Cardiac muscle cell (in vitro differentiated cells and primary cell): ENCODE measurements around the gene CDC42SE2. TPM values are rescaled to one million over a fixed set of nuclear protein-coding genes. Genes with fewer than 3 reads are reported as not detected.

Source experiments
- DNase-seq, 2 donors: peaks; one replicate each; pipeline versions ENCODE4 v3.0.0 to v3.0.0-alpha.2; 2010 to 2017; ENCODE audit warnings: low read depth in 1 of 2, low spot score in 1 of 2
- H3K27ac ChIP-seq: fragments of 200-600 bp; sonication (generic); 2 replicates; pipeline ENCODE4 v1.5.1; 2016
- H3K27me3 ChIP-seq: fragments of 200-600 bp; sonication (generic); 2 replicates; pipeline ENCODE4 v1.6.0; 2016; ENCODE audit warnings: control low read depth
- H3K36me3 ChIP-seq: fragments of 200-600 bp; sonication (generic); 2 replicates; pipeline ENCODE4 v1.5.1; 2016; ENCODE audit warnings: control low read depth
- H3K4me1 ChIP-seq: fragments of 200-600 bp; sonication (generic); 2 replicates; pipeline ENCODE4 v1.8.1; 2017; ENCODE audit warnings: low read depth, mild to moderate bottlenecking, mixed run types
- H3K4me3 ChIP-seq: fragments of 200-600 bp; sonication (generic); 2 replicates; pipeline ENCODE4 v1.5.1; 2016; ENCODE audit warnings: mild to moderate bottlenecking
- H3K9me3 ChIP-seq: fragments of 200-600 bp; sonication (generic); 2 replicates; pipeline ENCODE4 v1.5.1; 2017; ENCODE audit warnings: low read depth, mild to moderate bottlenecking, control low read depth
- polyA plus RNA-seq: library from polyadenylated mRNA; unstranded; fragments of >200 nt; fragmentation: Nextera tagmentation; extraction: Ambion mirVana; gene quantifications from 2 replicates; pipeline ENCODE4 v1.2.1, GENCODE V29; 2016
- total RNA-seq: library from RNA; depleted of rRNA; stranded (reverse); fragments of >200 nt; gene quantifications from 2 replicates; pipeline ENCODE4 v1.2.3, GENCODE V29; 2016
- TF ChIP-seq, protein P1 (sequence below): IDR thresholded peaks from 2 replicates; pipeline ENCODE4 v1.5.1; 2012; ENCODE audit warnings: low read depth, mild to moderate bottlenecking, low read length

CDC42SE2 gene
- total and polyA plus RNA-seq, 2 experiments from 2014 or later: 15.2 to 24.1 TPM

DNA sequence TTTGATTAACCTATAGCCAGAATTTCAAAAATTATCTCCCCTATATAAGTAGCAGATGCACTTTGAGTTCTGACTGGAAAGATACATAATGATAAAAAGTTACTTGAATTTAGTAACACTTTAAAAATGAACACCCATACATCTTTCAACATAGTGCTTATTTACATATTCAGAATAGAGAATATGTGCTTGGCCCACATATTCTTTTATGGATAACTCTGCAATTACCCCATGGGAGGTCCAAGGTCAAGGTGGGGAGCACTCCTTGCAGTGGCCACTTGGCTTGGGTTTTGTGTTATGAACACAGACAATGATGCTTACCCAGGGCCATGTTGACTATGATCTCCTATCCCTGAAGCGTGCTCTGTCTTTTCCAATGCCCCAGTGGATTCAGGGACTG lies 169.3 kb downstream of the CDC42SE2 start:
- no peak overlapping the region for H3K4me3 ChIP-seq
- no peaks in the 10 kb centered on the region for H3K9me3 ChIP-seq
- DNase-seq: no peak
- H3K4me1 ChIP-seq: no peaks in the 10 kb centered on the region
- TF ChIP-seq, protein P1, sequence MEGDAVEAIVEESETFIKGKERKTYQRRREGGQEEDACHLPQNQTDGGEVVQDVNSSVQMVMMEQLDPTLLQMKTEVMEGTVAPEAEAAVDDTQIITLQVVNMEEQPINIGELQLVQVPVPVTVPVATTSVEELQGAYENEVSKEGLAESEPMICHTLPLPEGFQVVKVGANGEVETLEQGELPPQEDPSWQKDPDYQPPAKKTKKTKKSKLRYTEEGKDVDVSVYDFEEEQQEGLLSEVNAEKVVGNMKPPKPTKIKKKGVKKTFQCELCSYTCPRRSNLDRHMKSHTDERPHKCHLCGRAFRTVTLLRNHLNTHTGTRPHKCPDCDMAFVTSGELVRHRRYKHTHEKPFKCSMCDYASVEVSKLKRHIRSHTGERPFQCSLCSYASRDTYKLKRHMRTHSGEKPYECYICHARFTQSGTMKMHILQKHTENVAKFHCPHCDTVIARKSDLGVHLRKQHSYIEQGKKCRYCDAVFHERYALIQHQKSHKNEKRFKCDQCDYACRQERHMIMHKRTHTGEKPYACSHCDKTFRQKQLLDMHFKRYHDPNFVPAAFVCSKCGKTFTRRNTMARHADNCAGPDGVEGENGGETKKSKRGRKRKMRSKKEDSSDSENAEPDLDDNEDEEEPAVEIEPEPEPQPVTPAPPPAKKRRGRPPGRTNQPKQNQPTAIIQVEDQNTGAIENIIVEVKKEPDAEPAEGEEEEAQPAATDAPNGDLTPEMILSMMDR: no peak
- no peak overlapping the region for H3K27ac ChIP-seq
- peaks cover 40% of the 10 kb centered on the region for H3K36me3 ChIP-seq
- no peaks in the 10 kb centered on the region for H3K27me3 ChIP-seq

DNA sequence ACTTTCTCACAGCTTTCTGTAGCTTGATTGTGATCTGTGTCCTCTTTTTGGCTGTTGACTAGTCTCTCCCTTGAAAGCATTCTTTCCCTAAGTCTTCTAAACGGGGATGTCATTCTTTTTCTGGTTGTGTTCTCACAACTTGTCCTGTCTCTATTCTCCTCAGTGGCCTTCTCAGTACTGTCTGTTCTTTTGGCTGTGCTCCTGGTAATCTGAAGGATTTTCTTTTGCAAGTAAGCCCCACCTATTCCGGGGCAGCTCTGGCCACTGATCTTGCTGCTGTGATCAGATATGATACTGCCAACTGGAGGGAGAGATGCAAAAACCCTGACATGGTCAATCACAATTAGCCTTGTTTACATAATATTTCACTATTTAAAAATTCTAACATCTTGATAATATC lies 172.2 kb downstream of the CDC42SE2 start:
- DNase-seq: no peak
- H3K27ac ChIP-seq: no peak overlapping the region
- peaks cover 48% of the 10 kb centered on the region for H3K36me3 ChIP-seq
- no peaks in the 10 kb centered on the region for H3K4me1 ChIP-seq
- TF ChIP-seq, protein P1: no peak
- no peaks in the 10 kb centered on the region for H3K9me3 ChIP-seq
- H3K27me3 ChIP-seq: no peaks in the 10 kb centered on the region
- no peak overlapping the region for H3K4me3 ChIP-seq

DNA sequence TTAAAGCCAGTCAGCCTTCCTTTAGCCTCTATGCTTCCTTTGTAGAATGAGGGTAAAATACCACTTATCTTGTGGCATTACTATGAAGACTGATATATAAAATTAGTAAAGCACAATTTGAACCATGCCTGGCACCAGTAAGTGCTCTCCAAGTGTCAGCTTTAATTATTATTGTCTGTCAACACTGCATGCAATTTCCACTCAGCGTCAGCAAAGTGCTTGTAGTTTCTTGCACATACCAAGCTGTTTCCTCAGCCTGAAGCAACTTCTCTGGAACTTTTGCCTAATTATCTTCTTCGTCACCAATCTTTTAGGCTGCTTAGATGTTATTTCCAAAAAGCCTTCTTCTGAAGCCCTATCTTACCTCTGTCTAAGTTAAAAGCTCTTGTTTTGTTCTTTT lies 177.3 kb downstream of the CDC42SE2 start:
- no peaks in the 10 kb centered on the region for H3K9me3 ChIP-seq
- TF ChIP-seq, protein P1: no peak
- H3K4me3 ChIP-seq: no peak overlapping the region
- H3K36me3 ChIP-seq: peaks cover 44% of the 10 kb centered on the region
- no peaks in the 10 kb centered on the region for H3K4me1 ChIP-seq
- H3K27ac ChIP-seq: no peak overlapping the region
- no peak for DNase-seq
- no peaks in the 10 kb centered on the region for H3K27me3 ChIP-seq

Other genes with a start within 250 kb of the CDC42SE2 start
- gene HINT1, start 98.8 kb upstream of the CDC42SE2 start, total RNA-seq: 125 and 145 TPM in 2 replicates
- gene HINT1, start 98.8 kb upstream of the CDC42SE2 start, polyA plus RNA-seq: 456 and 460 TPM in 2 replicates
- gene LYRM7, start 93.1 kb upstream of the CDC42SE2 start, total RNA-seq: 6.5 and 7.1 TPM in 2 replicates
- 25.5 and 31.3 TPM in 2 replicates for gene LYRM7, start 93.1 kb upstream of the CDC42SE2 start, polyA plus RNA-seq